NCI-H1417 treated with DMSO at 0.1 percent for 48 hours (cell line): ENCODE results near the gene FAM53B.
"Not testable (repeated sequence)": the region's sequence is repeated elsewhere in the genome, so short reads cannot be mapped to it uniquely, and the experiment has no call there.

Experiments used
- DNase-seq: peaks from one replicate; lab custom pipeline; 2025; lab: John Stamatoyannopoulos, UW

The FAM53B gene

GRCh38 chr10:124596962-124597845 lies 147.0 kb downstream of the FAM53B start:
- no peak for DNase-seq

- no peak for DNase-seq
Observed at GRCh38 chr10:124596116-124596785, 147.9 kb downstream of the FAM53B start.

GRCh38 chr10:124595143-124595883 lies 148.9 kb downstream of the FAM53B start:
- DNase-seq: no peak

- no peak for DNase-seq
Observed at GRCh38 chr10:124594240-124594639, 149.9 kb downstream of the FAM53B start.

- DNase-seq: no peak
Observed at GRCh38 chr10:124593431-124593985, 150.7 kb downstream of the FAM53B start.

- no peak for DNase-seq
Observed at GRCh38 chr10:124592736-124593430, 151.3 kb downstream of the FAM53B start.

- no peak for DNase-seq
Observed at GRCh38 chr10:124592101-124592500, 152.1 kb downstream of the FAM53B start.

GRCh38 chr10:124591123-124591495 lies 153.1 kb downstream of the FAM53B start:
- DNase-seq: no peak

GRCh38 chr10:124590216-124591122 lies 153.7 kb downstream of the FAM53B start:
- DNase-seq: no peak

- no peak for DNase-seq
Observed at GRCh38 chr10:124589491-124590041, 154.6 kb downstream of the FAM53B start.

- no peak for DNase-seq
Observed at GRCh38 chr10:124588736-124589490, 155.3 kb downstream of the FAM53B start.

GRCh38 chr10:124588341-124588735 lies 155.8 kb downstream of the FAM53B start:
- not testable (repeated sequence) for DNase-seq

GRCh38 chr10:124587811-124588211 lies 156.4 kb downstream of the FAM53B start:
- no peak for DNase-seq

- DNase-seq: no peak
Observed at GRCh38 chr10:124586142-124586541, 158.0 kb downstream of the FAM53B start.

- DNase-seq: no peak
Observed at GRCh38 chr10:124579011-124579399, 165.2 kb downstream of the FAM53B start.

- DNase-seq: no peak
Observed at GRCh38 chr10:124578231-124579010, 165.8 kb downstream of the FAM53B start.

GRCh38 chr10:124577651-124578050 lies 166.5 kb downstream of the FAM53B start:
- DNase-seq: no peak

- DNase-seq: no peak
Observed at GRCh38 chr10:124576526-124577420, 167.4 kb downstream of the FAM53B start.
